COLO829 (cell line): ENCODE measurements around the gene ETV6.

Experiments
- DNase-seq: peaks from one replicate; pipeline ENCODE4 v3.0.0; 2012; ENCODE audit warnings: low spot score

Gene ETV6

DNA sequence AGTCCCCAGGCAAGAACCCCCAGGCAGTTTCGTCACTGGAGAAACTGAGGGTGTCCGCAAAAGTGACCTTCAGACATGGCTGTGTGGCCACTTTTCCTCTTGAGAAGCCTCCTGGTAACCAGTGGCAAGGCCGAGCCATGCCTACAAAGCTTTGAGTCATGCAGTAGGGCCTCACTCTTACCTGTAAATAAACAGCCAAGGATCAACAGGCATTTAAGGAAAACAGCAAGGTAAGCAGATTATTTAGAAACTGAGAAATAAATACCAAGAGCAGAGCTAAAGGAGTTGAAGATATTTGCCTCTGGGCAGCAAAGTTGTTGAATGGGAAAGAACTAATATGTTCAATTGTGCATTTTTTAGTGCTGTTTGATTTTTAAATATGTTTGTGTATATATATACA, 280.2 kb downstream of the ETV6 start:
- DNase-seq = no peak

DNA sequence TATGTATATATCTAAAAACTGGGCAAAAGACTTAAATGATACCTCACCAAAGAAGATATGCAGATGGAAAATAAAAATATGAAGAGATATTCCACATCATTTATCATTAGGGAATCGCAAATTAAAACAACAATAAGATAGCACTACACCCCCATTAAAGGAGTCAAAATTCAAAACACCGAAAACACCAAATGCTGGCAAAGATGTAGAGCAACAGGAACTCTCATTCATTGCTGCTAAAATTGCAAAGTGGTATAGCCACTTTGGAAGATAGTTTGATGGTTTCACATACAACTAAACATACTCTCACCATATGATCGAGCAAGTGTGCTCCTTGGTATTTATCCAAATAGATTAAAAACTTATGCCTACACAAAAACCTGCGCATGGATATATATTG, 289.7 kb downstream of the ETV6 start:
- no peak for DNase-seq

DNA sequence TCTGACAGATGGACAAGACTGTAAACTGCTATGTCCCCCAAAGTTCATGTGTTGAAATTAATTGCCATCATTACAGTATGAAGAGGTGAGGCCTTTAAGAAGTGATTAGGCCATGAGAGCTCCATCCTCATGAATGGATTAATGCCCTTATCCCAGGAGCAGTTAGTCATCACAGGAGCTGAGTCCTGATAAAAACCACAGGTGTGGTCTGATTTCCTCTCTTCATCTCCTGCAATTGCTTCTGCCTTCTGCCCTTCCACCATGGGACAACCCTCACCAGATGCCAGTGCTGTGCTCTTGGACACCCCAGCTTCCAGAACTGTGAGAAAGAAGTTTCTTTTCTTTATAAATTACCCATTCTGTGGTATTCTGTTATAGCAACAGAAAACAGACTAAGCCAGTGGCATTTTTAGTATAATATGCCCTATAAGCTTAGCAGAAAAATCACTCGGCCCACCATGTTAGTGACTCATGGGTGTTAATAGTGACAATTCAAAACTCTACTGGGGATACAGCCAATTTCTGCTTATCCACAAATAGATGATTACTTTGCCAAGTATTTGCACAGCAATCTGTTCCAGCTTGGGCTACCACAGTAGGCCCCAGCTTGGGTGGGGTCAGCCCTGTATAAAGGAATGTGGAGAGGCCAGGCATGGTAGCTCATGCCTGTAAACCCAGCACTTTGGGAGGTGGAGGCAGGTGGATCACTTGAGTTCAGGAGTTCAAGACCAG, 292.3 kb downstream of the ETV6 start:
- DNase-seq = no peak

DNA sequence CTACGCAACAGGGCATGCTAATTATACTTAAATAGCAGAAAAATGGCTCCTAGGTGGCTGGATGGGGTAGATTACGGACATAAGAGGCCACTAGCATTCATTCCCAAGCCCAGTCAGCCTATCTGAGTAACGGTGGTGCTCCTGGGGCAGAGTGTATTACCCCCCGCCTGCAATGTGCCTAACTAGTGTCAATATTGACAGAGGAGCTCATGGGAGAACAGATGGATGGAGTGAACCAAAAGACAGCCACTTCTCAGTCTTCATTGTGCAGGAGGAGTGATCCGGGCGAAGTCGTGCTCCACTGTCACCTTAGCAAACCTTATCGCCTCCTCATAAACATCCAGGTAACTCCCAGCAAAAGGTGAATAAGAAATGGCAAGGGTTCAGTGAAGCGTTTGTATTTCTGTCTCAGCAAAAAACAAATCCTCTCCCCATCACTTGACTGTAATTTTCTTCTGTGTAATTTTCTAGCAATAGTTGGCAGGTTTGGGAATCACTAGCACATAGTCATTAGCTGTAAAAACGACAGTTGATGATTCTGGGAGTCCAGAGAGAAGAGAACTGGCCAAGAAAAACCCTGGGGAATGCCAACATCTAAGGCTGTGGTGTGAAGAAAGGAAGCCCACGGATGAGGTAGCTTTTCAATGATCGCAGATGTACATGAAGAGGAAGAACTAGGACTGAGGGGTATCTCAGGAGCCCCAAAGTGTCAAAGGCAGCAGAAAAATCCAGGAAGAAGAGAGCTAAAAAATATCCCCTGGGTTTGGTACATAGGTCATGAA, 294.6 kb downstream of the ETV6 start:
- no peak for DNase-seq
